Breast epithelium (tissue), 3 donors: ENCODE measurements around the gene NEDD4.
"Not testable (repeated sequence)": the region's sequence is repeated elsewhere in the genome, so short reads cannot be mapped to it uniquely, and the experiment has no call there.

Source experiments
- CTCF ChIP-seq, 3 donors: fragments of 450-650 bp; IDR thresholded peaks; one replicate each; pipeline ENCODE4 v1.5.1; 2016 to 2017; ENCODE audit warnings: antibody characterized with exemption in 3 of 3, mild to moderate bottlenecking in 3 of 3, moderate library complexity in 3 of 3
- POLR2A ChIP-seq: fragments of 450-650 bp; IDR thresholded peaks from one replicate; pipeline ENCODE4 v1.6.1; 2016; ENCODE audit warnings: antibody characterized with exemption, mild to moderate bottlenecking, moderate library complexity

GRCh38 chr15:56004281-56004680, 10.9 kb upstream of the NEDD4 start:
- not testable (repeated sequence) for TF ChIP-seq CTCF (IDR thresholded peaks at IDR 0.05); POLR2A
